Measurements from ENCODE around the gene DPH5.

DNA sequence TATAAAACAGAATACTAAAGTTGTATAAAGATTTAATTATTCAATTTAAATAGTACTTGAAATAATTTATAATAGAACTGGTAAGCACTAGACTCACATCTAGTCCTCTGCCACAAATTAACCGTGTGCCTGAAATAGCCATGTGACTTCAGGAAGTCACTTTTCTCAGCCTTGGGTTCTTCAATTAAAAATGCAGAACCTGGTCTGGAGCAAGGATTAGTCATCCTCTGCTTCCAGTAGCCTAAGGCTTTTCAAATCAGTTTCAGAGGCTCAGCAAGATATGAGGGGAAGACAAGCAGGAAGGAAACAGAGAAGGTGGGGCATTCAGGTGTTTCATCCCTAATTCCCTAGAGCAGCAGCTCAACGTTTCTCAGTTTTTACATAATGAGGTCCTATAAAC is 23.0 kb downstream of the DPH5 start:
- TF ChIP-seq POLR2A (IDR thresholded peaks at IDR 0.05): no peak
- no peak for TF ChIP-seq CTCF (IDR thresholded peaks at IDR 0.05)
